OCI-LY3 (cell line): ENCODE measurements around the gene CPM.

ENCODE experiments used
- H2AFZ ChIP-seq: fragments of 200-600, 300-600 bp; shearing (Covaris generic); 2 replicates; pipeline ENCODE4 v1.6.0; 2014; ENCODE audit warnings: antibody characterized with exemption, low read depth, low read length
- H3K27ac ChIP-seq: fragments of 200-600, 300-600 bp; sonication (generic); 2 replicates; pipeline ENCODE4 v1.5.1; 2014; ENCODE audit warnings: mild to moderate bottlenecking, low read length, moderate library complexity, mixed read lengths
- H3K27me3 ChIP-seq: fragments of 200-600, 300-600 bp; sonication (generic); 2 replicates; pipeline ENCODE4 v1.6.1; 2014; ENCODE audit warnings: low read depth, low read length, mixed read lengths
- H3K36me3 ChIP-seq: fragments of 200-600, 300-600 bp; sonication (generic); replicated peaks from 2 replicates; pipeline ENCODE3; 2014; ENCODE audit warnings: low read depth, low read length, mixed read lengths
- H3K4me1 ChIP-seq: fragments of 300-600, 200-600 bp; sonication (generic); 2 replicates; pipeline ENCODE4 v1.6.1; 2014; ENCODE audit warnings: low read length, mixed read lengths
- H3K4me2 ChIP-seq: fragments of 200-600, 300-600 bp; sonication (generic); 2 replicates; pipeline ENCODE4 v1.6.1; 2014; ENCODE audit warnings: low read length, mixed read lengths
- H3K4me3 ChIP-seq: fragments of 300-600, 200-600 bp; sonication (generic); 2 replicates; pipeline ENCODE4 v1.5.1; 2014; ENCODE audit warnings: antibody characterized with exemption, mild to moderate bottlenecking, low read length, moderate library complexity
- H3K79me2 ChIP-seq: fragments of 300-600, 200-600 bp; shearing (Covaris generic); 2 replicates; pipeline ENCODE4 v1.6.1; 2014; ENCODE audit warnings: mild to moderate bottlenecking, low read length, mixed read lengths
- H3K9ac ChIP-seq: fragments of 300-600, 200-600 bp; shearing (Covaris generic); 2 replicates; pipeline ENCODE4 v1.6.0; 2014; ENCODE audit warnings: mild to moderate bottlenecking, low read length, moderate library complexity
- H3K9me3 ChIP-seq: fragments of 200-600, 300-600 bp; shearing (Covaris generic); 2 replicates; pipeline ENCODE4 v1.6.1; 2014; ENCODE audit warnings: low read length, mixed read lengths; ENCODE audit not compliant: insufficient read depth
- H4K20me1 ChIP-seq: fragments of 200-600, 300-600 bp; sonication (generic); 2 replicates; pipeline ENCODE4 v1.6.1; 2016; ENCODE audit warnings: low read length, mixed read lengths; ENCODE audit not compliant: insufficient read depth
- CTCF ChIP-seq: fragments of 200-600, 300-600 bp; sonication (generic); IDR thresholded peaks from 2 replicates; pipeline ENCODE4 v1.5.1; 2014; ENCODE audit warnings: antibody characterized with exemption, low read length, low read depth
- EZH2phosphoT487 ChIP-seq: fragments of 200-600 bp; shearing (Covaris generic); IDR thresholded peaks from 2 replicates; pipeline ENCODE4 v1.6.1; 2018; ENCODE audit warnings: antibody characterized with exemption, mixed run types, low read depth

CPM gene

GRCh38 chr12:68883151-68883550 is 49.8 kb downstream of the CPM start:
- Histone ChIP-seq H3K9me3 (peaks cover 8% of the 10 kb centered on the region; the same call in 1 of the 2 replicates), H3K36me3 (no peaks in the 10 kb centered on the region), H3K79me2 (no peaks in the 10 kb centered on the region), H3K4me1 (no peaks in the 10 kb centered on the region), H3K27ac (no peak overlapping the region), H3K27me3 (no peaks in the 10 kb centered on the region), H4K20me1 (no peaks in the 10 kb centered on the region), H3K4me2 (no peak overlapping the region), H2AFZ (no peak overlapping the region), H3K9ac (no peak overlapping the region), H3K4me3 (no peak overlapping the region)
- no peak for TF ChIP-seq CTCF
- no peak for TF ChIP-seq EZH2phosphoT487

GRCh38 chr12:68882251-68882964 is 50.6 kb downstream of the CPM start:
- Histone ChIP-seq H4K20me1 (no peaks in the 10 kb centered on the region), H3K36me3 (no peaks in the 10 kb centered on the region), H3K79me2 (no peaks in the 10 kb centered on the region), H2AFZ (no peak overlapping the region), H3K9ac (no peak overlapping the region), H3K4me2 (no peak overlapping the region), H3K9me3 (peaks cover 10% of the 10 kb centered on the region; the same call in 1 of the 2 replicates), H3K4me3 (no peak overlapping the region), H3K4me1 (no peaks in the 10 kb centered on the region), H3K27me3 (no peaks in the 10 kb centered on the region), H3K27ac (no peak overlapping the region)
- no peak for TF ChIP-seq EZH2phosphoT487

GRCh38 chr12:68880660-68881325 is 52.2 kb downstream of the CPM start:
- no peaks in the 10 kb centered on the region for H3K79me2 ChIP-seq
- no peaks in the 10 kb centered on the region for H3K27me3 ChIP-seq
- no peak overlapping the region for H3K27ac ChIP-seq
- no peaks in the 10 kb centered on the region for H3K36me3 ChIP-seq
- H2AFZ ChIP-seq: no peak overlapping the region
- H4K20me1 ChIP-seq: no peaks in the 10 kb centered on the region
- TF ChIP-seq EZH2phosphoT487 (no peak), CTCF (no peak)
- no peak overlapping the region for H3K4me2 ChIP-seq
- no peak overlapping the region for H3K4me3 ChIP-seq
- H3K9ac ChIP-seq: no peak overlapping the region
- H3K4me1 ChIP-seq: no peaks in the 10 kb centered on the region
- H3K9me3 ChIP-seq: peaks cover 10% of the 10 kb centered on the region; the same call in 1 of the 2 replicates

- H4K20me1 ChIP-seq: no peaks in the 10 kb centered on the region
- no peaks in the 10 kb centered on the region for H3K36me3 ChIP-seq
- no peak overlapping the region for H3K9ac ChIP-seq
- H3K27me3 ChIP-seq: no peaks in the 10 kb centered on the region
- no peak overlapping the region for H2AFZ ChIP-seq
- 0 out of 2 replicates have a peak, but pooled peaks cover 4% of the 10 kb centered on the region for H3K4me1 ChIP-seq
- H3K4me3 ChIP-seq: no peak overlapping the region
- no peak overlapping the region for H3K4me2 ChIP-seq
- peaks cover 10% of the 10 kb centered on the region; the same call in 1 of the 2 replicates for H3K9me3 ChIP-seq
- TF ChIP-seq EZH2phosphoT487 (no peak), CTCF (no peak)
- no peak overlapping the region for H3K27ac ChIP-seq
- H3K79me2 ChIP-seq: no peaks in the 10 kb centered on the region
Measured at GRCh38 chr12:68878846-68879245, 54.1 kb downstream of the CPM start.
